Measurements from ENCODE around the gene PHYH.

- TF ChIP-seq ZNF274 (IDR thresholded peaks at IDR 0.05; ENCODE audit: low read depth, low read length) = no peak
- TF ChIP-seq YY1 (IDR thresholded peaks at IDR 0.05; ENCODE audit: insufficient read depth, insufficient read length) = no peak
- no peak for TF ChIP-seq SUZ12 (IDR thresholded peaks at IDR 0.05; ENCODE audit: extremely low read depth, insufficient read depth, insufficient read length)
These were observed 40.2 kb upstream of the PHYH start for GRCh38 chr10:13340068-13340467.
